ELF-1 (cell line): Measurements from ENCODE around the gene NAV3.
A peak's percentile ranks its signal among the peaks of the same experiment; 100 is the strongest.

Source experiments
- DNase-seq: peaks from one replicate; pipeline ENCODE4 v3.0.0-alpha.2; 2016; ENCODE audit warnings: low read depth, low spot score

Gene NAV3

GRCh38 chr12:78119351-78119918, 288.7 kb downstream of the NAV3 start:
- DNase-seq = no peak

- DNase-seq = no peak
These were observed 289.6 kb downstream of the NAV3 start for GRCh38 chr12:78120306-78120705.

GRCh38 chr12:78120866-78121560, 290.3 kb downstream of the NAV3 start:
- DNase-seq = no peak

DNA sequence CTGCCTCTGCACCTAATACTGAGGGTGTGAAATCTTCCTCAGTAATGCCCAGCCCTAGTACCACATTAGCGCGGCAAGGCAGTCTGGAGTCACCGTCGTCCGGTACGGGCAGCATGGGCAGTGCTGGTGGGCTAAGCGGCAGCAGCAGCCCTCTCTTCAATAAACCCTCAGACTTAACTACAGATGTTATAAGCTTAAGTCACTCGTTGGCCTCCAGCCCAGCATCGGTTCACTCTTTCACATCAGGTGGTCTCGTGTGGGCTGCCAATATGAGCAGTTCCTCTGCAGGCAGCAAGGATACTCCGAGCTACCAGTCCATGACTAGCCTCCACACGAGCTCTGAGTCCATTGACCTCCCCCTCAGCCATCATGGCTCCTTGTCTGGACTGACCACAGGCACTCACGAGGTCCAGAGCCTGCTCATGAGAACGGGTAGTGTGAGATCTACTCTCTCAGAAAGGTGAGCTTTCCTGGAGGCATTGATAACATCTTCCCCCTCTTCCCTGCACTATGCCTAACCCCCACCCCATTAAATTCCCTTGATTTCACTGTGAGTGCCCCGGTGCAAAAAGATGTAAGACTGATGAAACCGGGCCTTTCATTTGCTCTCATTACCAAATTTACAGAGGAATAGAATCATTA, 291.4 kb downstream of the NAV3 start:
- DNase-seq = no peak

- no peak for DNase-seq
These were observed 297.5 kb downstream of the NAV3 start for GRCh38 chr12:78128211-78128610.

DNA sequence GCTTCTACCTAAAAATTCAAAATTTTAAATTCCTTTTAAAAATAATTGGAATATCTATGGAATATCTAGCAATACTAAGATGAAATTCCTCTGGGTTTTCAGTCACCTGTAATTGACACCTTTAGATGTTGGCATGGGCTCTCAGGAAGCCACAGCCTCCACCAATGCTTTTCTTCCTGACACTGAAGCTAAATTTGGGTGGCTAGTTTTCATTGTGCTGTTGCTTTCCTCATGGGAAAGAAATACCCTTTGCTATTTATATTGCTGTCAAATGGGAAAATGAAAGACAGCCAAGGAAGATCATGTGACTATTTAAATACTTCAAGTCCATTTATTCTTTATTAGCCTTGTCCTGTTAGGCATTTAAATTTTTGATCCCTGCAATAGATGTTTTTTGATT, 313.0 kb downstream of the NAV3 start:
- DNase-seq = no peak

GRCh38 chr12:78145398-78145797, 314.7 kb downstream of the NAV3 start:
- no peak for DNase-seq

DNA sequence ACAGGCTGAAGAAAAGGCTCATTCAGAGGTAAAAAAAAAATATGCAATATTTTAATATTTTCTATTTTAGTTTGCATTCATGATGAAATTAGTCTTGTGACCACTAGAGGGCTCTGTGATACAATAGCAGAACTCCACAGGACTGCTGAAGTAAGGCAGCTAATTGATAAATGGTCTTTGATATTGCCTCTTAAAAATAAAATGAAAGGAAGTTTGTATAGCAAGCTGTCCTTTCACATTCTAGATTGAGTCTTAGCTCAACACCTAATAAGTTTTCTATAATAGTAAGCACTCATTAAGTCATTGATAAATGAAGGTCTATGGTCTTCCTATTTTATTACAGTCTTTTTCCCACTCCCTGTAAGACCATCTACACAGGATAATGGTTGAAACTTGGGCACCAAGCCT, 315.7 kb downstream of the NAV3 start:
- no peak for DNase-seq

DNA sequence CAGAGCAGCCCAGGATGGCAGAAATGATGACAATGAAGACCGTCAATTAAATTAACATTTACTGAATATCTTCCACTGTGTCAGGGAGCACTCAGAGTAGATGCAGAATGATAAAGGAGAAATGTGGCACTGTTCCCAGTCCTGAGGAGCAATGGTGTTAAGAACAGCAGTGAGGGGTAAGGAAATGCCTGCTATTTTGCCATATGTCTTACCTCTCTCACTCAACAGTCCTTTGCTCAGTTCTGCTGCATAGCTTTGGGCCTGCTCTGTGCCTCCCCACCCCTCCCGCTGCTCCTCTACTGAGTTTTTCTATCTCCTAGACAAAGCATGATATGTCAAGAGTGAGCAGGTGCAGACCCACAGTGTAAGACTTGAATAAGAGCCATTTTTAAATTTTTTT, 318.8 kb downstream of the NAV3 start:
- DNase-seq = no peak

DNA sequence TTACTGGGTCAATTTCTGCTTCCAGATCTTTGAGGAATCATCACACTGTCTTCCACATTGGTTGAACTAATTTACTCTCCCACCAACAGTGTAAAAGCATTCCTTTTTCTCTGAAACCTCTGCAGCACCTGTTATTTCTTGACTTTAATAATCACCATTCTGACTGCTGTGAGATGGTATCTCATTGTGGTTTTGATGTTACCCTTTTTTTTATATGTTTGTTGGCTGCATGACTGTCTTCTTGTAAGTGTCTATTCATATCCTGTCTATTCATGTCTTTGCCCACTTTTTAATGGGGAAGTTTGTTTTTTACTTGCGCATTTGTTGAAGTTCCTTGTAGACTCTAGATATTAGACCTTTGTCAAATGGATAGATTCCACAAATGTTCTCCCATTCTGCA, 324.9 kb downstream of the NAV3 start:
- no peak for DNase-seq

DNA sequence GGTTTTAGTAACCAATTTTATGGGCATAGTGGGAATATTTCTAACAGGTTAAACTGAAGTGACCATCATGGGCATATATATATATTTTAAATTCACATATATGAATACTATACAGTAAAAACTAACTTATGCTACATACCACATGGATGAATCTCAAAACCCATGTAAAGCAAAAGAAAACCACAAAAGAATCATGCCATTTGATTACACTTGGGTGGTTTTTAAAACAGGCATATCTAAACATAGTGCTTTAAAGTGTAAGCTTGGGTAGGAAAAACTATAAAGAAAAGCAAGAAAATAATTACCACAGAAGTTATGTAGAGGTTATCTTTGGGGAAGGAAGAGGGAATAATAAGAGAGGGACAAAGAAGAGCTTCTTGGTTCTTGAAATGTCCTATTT, 326.1 kb downstream of the NAV3 start:
- no peak for DNase-seq

- DNase-seq = no peak
These were observed 326.5 kb downstream of the NAV3 start for GRCh38 chr12:78157199-78157598.

DNA sequence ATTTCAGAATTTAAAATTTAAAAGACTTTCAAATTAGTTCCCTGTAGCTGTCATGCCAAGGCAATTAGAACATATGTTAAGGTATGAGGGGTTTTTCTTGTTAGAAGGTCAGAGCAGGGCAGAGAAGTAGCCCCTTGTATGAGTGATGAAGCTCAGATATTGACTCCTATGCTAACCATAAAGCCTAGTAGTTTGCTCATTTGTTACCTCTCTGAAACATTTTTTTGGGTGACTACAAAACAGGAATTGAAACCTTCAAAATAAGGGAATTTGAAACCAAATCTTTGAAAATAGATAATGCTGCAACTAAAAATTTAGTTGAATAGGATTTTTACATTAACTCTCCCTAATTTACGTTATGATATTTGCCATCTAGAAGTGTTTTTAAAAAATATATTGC, 333.5 kb downstream of the NAV3 start:
- no peak for DNase-seq

DNA sequence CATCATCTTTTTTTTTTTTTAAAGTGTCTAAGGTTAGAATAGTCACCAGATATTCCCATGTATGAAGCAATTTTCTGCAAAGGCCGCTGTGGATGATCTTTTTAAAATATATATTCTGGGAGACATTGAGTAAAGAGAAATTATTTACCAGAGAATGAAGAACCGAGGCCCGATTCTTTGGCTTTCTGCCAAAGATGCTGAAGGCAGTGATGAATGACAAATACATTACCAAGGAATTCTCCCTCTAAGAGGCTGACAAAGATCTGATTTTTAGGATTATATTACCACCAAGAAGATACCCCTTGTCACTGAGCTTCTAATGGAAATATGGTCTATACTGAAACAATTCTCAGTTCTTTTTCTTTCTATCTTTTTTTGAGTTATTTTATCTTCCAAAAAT, 336.8 kb downstream of the NAV3 start:
- no peak for DNase-seq

GRCh38 chr12:78171061-78171460, 340.4 kb downstream of the NAV3 start:
- DNase-seq = no peak

DNA sequence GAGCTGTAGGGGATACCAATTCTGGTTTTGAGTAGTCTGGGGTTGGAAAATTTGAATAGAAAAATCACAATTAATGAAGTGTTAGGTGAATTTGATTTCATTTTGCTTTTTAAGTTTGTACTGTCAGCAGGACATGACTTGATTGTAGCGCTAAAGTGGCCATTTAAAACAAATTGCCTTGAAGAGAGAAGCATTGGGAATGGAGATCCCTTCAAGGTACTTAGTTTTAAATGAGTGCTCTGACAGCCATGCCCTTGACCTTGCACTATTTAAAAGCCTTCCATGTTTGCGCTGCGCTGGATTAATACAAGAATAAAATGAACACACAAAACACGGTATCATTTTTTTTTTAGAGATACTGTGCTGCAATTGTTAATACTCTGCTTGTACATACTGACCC, 345.9 kb downstream of the NAV3 start:
- no peak for DNase-seq

GRCh38 chr12:78177298-78177697, 346.6 kb downstream of the NAV3 start:
- no peak for DNase-seq

- no peak for DNase-seq
These were observed 348.7 kb downstream of the NAV3 start for GRCh38 chr12:78179346-78179745.

GRCh38 chr12:78181544-78182162, 351.0 kb downstream of the NAV3 start:
- DNase-seq = no peak

GRCh38 chr12:78183824-78184223, 353.1 kb downstream of the NAV3 start:
- peak; percentile 1 for DNase-seq

DNA sequence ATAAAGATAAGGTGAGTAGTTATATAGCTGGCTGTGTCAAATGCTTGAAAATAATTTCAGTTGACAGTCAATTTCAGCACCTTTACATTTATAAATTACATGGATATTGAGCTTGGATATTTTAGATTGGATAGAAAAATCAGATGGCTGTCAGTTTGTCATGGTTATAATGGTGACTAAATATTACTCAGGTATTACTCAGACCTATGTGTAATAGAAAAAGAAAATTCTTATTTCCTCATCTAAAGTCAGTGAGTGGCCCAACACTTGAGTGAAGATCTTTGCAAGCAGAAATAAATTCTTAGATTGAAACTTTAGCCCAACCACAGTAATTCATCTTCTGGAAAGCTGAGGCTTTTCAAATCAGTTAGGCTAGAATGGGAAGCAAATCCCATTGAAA, 354.4 kb downstream of the NAV3 start:
- DNase-seq = no peak

DNA sequence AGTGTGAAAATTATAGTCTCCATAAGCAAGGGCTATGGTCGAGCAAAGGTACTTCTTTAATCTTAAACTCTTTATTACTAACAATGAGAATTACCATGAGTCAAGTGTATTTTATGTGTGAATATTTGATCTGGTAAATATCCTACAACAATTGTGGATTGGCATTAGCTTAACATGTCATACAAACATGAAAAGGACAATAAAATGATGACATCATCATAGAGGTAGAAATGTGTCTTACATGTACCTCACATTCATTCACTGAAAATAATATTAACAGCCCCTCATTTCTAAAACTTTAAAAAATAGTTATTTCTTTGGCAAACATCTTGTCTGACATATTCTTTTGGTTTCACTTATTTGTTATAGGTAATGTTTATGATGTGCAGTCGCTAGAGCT, 355.0 kb downstream of the NAV3 start:
- no peak for DNase-seq

DNA sequence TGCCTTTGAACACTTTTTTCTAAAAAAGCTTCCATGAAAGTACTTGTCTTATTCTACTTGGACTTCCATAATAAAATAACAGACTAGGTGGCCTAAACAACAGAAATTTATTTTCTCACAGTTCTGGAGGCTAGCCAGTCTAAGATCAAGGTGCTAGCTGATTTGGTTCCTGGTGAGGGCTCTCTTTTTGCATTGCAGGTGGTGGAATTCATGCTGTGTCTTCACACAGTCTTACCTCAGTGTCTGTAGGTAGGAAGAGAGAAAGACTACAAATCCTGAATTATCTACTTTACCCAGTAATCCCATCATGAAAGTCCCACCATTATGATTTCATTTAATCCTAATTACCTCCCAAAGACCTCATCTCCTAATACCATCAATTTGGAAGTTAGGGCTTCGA, 356.0 kb downstream of the NAV3 start:
- no peak for DNase-seq
